ENCODE results near the gene FRMD8. TPM values are rescaled to one million over a fixed set of nuclear protein-coding genes. Genes with fewer than 3 reads are reported as not detected.

Gene FRMD8
- total and polyA plus RNA-seq, 2 donors (not counting 3 experiments of a cell fraction or from before 2014, with no cell fraction given) = 36.4 to 53.9 TPM

DNA sequence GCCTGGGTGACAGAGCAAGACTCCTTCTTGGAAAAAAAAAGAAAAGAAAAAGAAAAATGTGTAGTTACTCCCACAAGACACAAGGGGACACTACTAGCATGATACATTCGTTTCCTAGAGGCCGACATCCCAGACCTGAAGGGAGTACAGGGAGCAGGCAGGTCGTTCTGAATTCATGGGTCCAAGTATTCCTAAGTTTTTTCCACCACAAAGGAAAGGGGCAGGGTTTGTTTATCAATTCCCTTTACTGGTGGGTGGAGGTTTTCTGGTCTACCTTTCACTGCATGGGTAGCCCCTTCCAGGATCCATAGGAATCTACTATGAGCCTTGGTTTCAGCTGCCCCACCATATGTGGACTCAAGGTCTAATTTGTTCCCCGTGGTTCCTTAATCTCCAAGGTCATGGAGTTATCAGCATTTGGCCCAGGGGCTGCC is 20.1 kb upstream of the FRMD8 start:
- Histone ChIP-seq H3K9me1 (replicated peaks; ENCODE audit: control insufficient read depth, extremely low read depth, insufficient read depth, low read length) (no peaks in the 10 kb centered on the region), H3K4me3 (replicated peaks in 1 of 3; ENCODE audit: insufficient read depth in 1 of 3, low read depth in 1 of 3, low read length in 3 of 3) (no peak overlapping the region), H2AFZ (ENCODE audit: low read depth, low read length) (peak overlapping the region; percentile 35), H3K79me2 (ENCODE audit: control insufficient read depth, insufficient read depth, low read length) (no peaks in the 10 kb centered on the region), H3K27ac (ENCODE audit: insufficient read depth, low read depth, low read length) (no peak overlapping the region), H3K9ac (replicated peaks; ENCODE audit: extremely low read depth, insufficient read depth, low read length) (no peak overlapping the region), H3K36me3 (ENCODE audit: control insufficient read depth in 2 of 2, extremely low read depth in 1 of 2, insufficient read depth in 2 of 2, low read length in 2 of 2) (no peaks in the 10 kb centered on the region), H4K20me1 (replicated peaks; ENCODE audit: control insufficient read depth, extremely low read depth, insufficient read depth, low read length) (no peaks in the 10 kb centered on the region), H3K9me3 (replicated peaks; ENCODE audit: control insufficient read depth, insufficient read depth, low read length) (no peaks in the 10 kb centered on the region), H3K4me2 (ENCODE audit: insufficient read depth, low read length) (no peak overlapping the region), H3K27me3 (ENCODE audit: control insufficient read depth in 2 of 2, insufficient read depth in 2 of 2, low read length in 2 of 2) (no peaks in the 10 kb centered on the region), H3K4me1 (ENCODE audit: control insufficient read depth, extremely low read depth, insufficient read depth, low read length) (peaks cover 7% of the 10 kb centered on the region)
- intact Hi-C loops (cut with micrococcal nuclease) = loop anchor here (1.0 to 10.0 kb wide), 3 partner anchors 48 to 226 kb away; no protein-coding TSS in a partner anchor
- DNase-seq (ENCODE audit: low read depth, low spot score) = peak; percentile 78
- ChIA-PET CTCF (interaction anchor here (0.6 to 3.5 kb wide), 6 partner anchors 10 to 228 kb away, joined by 4 to 13 read pairs (median 6); no protein-coding TSS in a partner anchor), POLR2A (no interaction called here)
- peak; percentile 92 for FAIRE-seq
- dilution Hi-C loops (cut with MboI; ENCODE audit: extremely low pct_ligation_motif_present, low sequenced_read_pairs) = no loop called here
- TF ChIP-seq, protein P1, sequence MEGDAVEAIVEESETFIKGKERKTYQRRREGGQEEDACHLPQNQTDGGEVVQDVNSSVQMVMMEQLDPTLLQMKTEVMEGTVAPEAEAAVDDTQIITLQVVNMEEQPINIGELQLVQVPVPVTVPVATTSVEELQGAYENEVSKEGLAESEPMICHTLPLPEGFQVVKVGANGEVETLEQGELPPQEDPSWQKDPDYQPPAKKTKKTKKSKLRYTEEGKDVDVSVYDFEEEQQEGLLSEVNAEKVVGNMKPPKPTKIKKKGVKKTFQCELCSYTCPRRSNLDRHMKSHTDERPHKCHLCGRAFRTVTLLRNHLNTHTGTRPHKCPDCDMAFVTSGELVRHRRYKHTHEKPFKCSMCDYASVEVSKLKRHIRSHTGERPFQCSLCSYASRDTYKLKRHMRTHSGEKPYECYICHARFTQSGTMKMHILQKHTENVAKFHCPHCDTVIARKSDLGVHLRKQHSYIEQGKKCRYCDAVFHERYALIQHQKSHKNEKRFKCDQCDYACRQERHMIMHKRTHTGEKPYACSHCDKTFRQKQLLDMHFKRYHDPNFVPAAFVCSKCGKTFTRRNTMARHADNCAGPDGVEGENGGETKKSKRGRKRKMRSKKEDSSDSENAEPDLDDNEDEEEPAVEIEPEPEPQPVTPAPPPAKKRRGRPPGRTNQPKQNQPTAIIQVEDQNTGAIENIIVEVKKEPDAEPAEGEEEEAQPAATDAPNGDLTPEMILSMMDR (IDR thresholded peaks at IDR 0.05; ENCODE audit: extremely low read depth in 1 of 2, insufficient read depth in 1 of 2, low read depth in 1 of 2, low read length in 2 of 2) = peak; percentile 49 to 66
- TF ChIP-seq JUN (IDR thresholded peaks at IDR 0.05; ENCODE audit: borderline replicate concordance, insufficient read depth, insufficient read length, low read depth) = no peak
- no TSS peak for BruUV-seq (replicated peaks)

DNA sequence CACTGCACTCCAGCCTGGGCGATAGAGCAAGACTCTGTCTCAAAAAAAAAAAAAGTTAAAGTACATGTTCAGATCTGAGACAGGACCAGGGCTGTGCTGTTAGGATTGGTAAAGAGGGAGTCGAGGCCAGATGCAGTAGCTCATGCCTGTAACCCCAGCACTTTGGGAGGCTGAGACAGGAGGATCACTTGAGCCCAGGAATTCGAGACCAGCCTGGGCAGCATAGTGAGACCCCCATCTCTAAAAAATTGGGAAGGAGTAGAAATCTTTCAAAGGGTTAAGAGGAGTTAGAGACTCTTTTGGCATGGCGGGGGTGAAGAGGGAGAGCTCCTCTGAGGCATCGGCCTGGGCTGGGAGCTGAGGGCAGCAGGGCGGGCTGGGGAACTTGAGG is 15.8 kb upstream of the FRMD8 start:
- intact Hi-C loops (cut with micrococcal nuclease) = loop anchor here (1.0 kb wide), 1 partner anchor 12 kb away; the partner anchor contains the start of gene SLC25A45
- Histone ChIP-seq H2AFZ (ENCODE audit: low read depth, low read length) (no peak overlapping the region), H3K4me3 (replicated peaks in 1 of 3; ENCODE audit: insufficient read depth in 1 of 3, low read depth in 1 of 3, low read length in 3 of 3) (no peak overlapping the region), H3K79me2 (ENCODE audit: control insufficient read depth, insufficient read depth, low read length) (no peaks in the 10 kb centered on the region), H3K4me2 (ENCODE audit: insufficient read depth, low read length) (no peak overlapping the region), H3K9me3 (replicated peaks; ENCODE audit: control insufficient read depth, insufficient read depth, low read length) (no peaks in the 10 kb centered on the region), H4K20me1 (replicated peaks; ENCODE audit: control insufficient read depth, extremely low read depth, insufficient read depth, low read length) (no peaks in the 10 kb centered on the region), H3K9me1 (replicated peaks; ENCODE audit: control insufficient read depth, extremely low read depth, insufficient read depth, low read length) (no peaks in the 10 kb centered on the region), H3K9ac (replicated peaks; ENCODE audit: extremely low read depth, insufficient read depth, low read length) (no peak overlapping the region), H3K36me3 (ENCODE audit: control insufficient read depth in 2 of 2, extremely low read depth in 1 of 2, insufficient read depth in 2 of 2, low read length in 2 of 2) (no peaks in the 10 kb centered on the region), H3K4me1 (ENCODE audit: control insufficient read depth, extremely low read depth, insufficient read depth, low read length) (peaks cover 9% of the 10 kb centered on the region), H3K27me3 (ENCODE audit: control insufficient read depth in 2 of 2, insufficient read depth in 2 of 2, low read length in 2 of 2) (no peaks in the 10 kb centered on the region), H3K27ac (ENCODE audit: insufficient read depth, low read depth, low read length) (peak overlapping the region; percentile 72)
- CTCF ChIA-PET = interaction anchor here (1.0 to 1.6 kb wide), 5 partner anchors 8 to 140 kb away, joined by 3 to 10 read pairs (median 5); partner anchors contain the start of gene SLC25A45
- TF ChIP-seq JUN (IDR thresholded peaks at IDR 0.05; ENCODE audit: borderline replicate concordance, insufficient read depth, insufficient read length, low read depth) = no peak
- TF ChIP-seq POLR2AphosphoS5 (IDR thresholded peaks at IDR 0.05; ENCODE audit: insufficient read depth, low read depth, low read length) = no peak
- no peak for TF ChIP-seq GATA2 (IDR thresholded peaks at IDR 0.05; ENCODE audit: insufficient read depth, insufficient read length, low read depth, low read length)
- dilution Hi-C loops (cut with MboI; ENCODE audit: extremely low pct_ligation_motif_present, low sequenced_read_pairs) = no loop called here
- BruUV-seq (replicated peaks) = TSS peak; percentile 87
- POLR2A ChIA-PET = interaction anchor here (0.6 to 1.2 kb wide), 5 partner anchors 17 to 137 kb away, joined by 3 to 4 read pairs (median 4); partner anchors contain the start of gene NEAT1
- DNase-seq (ENCODE audit: low read depth, low spot score) (no peak), FAIRE-seq (no peak)
